Measurements from ENCODE around the gene OR10C1. TPM values are rescaled to one million over a fixed set of nuclear protein-coding genes. Genes with fewer than 3 reads are reported as not detected.

Gene OR10C1
- total and polyA plus RNA-seq, 3 donors from 2014 or later = 0.31 TPM; not detected in 2

DNA sequence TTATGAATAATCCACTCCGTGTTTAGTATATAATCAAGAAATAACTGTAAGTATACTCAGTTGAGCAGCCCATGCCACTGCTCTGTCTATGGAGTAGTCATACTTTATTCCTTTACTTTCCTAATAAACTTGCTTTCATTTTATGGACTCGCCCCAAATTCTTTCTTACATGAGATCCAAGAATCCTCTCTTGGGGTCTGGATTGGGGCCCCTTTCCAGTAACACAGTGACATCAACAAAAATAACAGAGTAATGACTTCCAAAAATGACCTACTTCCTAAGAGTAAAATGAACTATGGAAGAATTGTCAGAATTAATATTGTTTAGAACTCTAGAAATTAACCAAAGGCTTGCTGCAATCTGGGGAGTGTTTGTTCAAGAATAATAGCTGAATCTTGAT lies 26.7 kb downstream of the OR10C1 start:
- no peak overlapping the region for H3K27ac ChIP-seq
- H3K27me3 ChIP-seq = no peaks in the 10 kb centered on the region
- DNase-seq = no peak
- 86 to 88% methylated on average over 2 of the region's 2 CpGs for WGBS, 2 donors
- intact Hi-C loops (cut with DNase I; ENCODE audit: low total_unique reads) = no loop called here
- no peaks in the 10 kb centered on the region for H3K4me1 ChIP-seq
- no peaks in the 10 kb centered on the region for H3K36me3 ChIP-seq (ENCODE audit: low read depth, missing control alignments)
- H3K4me3 ChIP-seq = no peak overlapping the region
- TF ChIP-seq, protein P1, sequence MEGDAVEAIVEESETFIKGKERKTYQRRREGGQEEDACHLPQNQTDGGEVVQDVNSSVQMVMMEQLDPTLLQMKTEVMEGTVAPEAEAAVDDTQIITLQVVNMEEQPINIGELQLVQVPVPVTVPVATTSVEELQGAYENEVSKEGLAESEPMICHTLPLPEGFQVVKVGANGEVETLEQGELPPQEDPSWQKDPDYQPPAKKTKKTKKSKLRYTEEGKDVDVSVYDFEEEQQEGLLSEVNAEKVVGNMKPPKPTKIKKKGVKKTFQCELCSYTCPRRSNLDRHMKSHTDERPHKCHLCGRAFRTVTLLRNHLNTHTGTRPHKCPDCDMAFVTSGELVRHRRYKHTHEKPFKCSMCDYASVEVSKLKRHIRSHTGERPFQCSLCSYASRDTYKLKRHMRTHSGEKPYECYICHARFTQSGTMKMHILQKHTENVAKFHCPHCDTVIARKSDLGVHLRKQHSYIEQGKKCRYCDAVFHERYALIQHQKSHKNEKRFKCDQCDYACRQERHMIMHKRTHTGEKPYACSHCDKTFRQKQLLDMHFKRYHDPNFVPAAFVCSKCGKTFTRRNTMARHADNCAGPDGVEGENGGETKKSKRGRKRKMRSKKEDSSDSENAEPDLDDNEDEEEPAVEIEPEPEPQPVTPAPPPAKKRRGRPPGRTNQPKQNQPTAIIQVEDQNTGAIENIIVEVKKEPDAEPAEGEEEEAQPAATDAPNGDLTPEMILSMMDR (IDR thresholded peaks at IDR 0.05) = no peak
- TF ChIP-seq POLR2A (IDR thresholded peaks at IDR 0.05) = no peak
- no peaks in the 10 kb centered on the region for H3K9me3 ChIP-seq

DNA sequence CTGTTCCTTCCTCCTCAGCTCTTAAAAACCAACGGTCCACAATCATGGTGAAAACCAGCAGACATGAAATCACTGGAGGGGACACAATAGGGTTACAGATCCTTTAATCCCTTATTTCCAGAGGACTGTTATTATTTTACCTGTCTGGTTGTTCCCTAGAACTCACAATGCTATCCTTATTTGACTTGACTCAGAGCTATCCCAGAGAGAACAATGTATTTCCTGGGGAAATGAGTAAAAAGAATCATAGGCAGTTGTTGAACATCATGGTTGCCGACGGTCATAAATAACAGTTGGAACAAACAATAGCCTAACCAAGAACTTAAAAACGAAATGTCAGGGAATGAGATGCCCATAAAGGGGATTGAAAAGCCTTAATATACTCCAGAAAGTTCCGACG lies 27.1 kb downstream of the OR10C1 start:
- Histone ChIP-seq H3K27me3 (no peaks in the 10 kb centered on the region), H3K9me3 (no peaks in the 10 kb centered on the region), H3K4me1 (no peaks in the 10 kb centered on the region), H3K27ac (no peak overlapping the region), H3K36me3 (ENCODE audit: low read depth, missing control alignments) (no peaks in the 10 kb centered on the region), H3K4me3 (no peak overlapping the region)
- DNase-seq = no peak
- WGBS, 2 donors = 78 to 79% methylated on average over 6 of the region's 6 CpGs
- intact Hi-C loops (cut with DNase I; ENCODE audit: low total_unique reads) = no loop called here
- TF ChIP-seq, protein P1 (IDR thresholded peaks at IDR 0.05) = no peak
- no peak for TF ChIP-seq POLR2A (IDR thresholded peaks at IDR 0.05)

DNA sequence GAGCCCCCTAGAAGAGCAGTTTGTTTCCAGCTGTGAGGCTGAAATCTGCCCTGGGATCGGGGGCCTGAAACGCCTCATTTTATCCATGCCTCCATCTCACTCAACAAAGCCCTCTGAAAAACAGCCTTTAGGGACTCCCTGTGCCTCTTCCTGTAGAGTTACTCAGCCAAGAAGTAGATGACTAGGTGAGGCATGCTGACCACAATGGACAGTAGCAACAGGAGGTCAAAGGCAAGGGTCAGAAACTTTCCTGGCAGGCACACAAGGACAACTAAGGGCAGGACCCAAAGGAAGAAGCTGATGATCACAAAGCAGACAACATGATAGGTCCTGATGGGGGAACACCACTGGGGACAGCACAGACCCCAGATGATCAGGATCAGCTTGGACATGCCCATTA lies 35.9 kb downstream of the OR10C1 start:
- no peaks in the 10 kb centered on the region for H3K4me1 ChIP-seq
- intact Hi-C loops (cut with DNase I; ENCODE audit: low total_unique reads) = no loop called here
- 71 to 93% methylated on average over 2 of the region's 2 CpGs for WGBS, 2 donors
- TF ChIP-seq, protein P1 (IDR thresholded peaks at IDR 0.05) = no peak
- no peak for TF ChIP-seq POLR2A (IDR thresholded peaks at IDR 0.05)
- no peak overlapping the region for H3K27ac ChIP-seq
- H3K9me3 ChIP-seq = no peaks in the 10 kb centered on the region
- no peak for DNase-seq
- no peaks in the 10 kb centered on the region for H3K36me3 ChIP-seq (ENCODE audit: low read depth, missing control alignments)
- H3K27me3 ChIP-seq = no peaks in the 10 kb centered on the region
- no peak overlapping the region for H3K4me3 ChIP-seq

DNA sequence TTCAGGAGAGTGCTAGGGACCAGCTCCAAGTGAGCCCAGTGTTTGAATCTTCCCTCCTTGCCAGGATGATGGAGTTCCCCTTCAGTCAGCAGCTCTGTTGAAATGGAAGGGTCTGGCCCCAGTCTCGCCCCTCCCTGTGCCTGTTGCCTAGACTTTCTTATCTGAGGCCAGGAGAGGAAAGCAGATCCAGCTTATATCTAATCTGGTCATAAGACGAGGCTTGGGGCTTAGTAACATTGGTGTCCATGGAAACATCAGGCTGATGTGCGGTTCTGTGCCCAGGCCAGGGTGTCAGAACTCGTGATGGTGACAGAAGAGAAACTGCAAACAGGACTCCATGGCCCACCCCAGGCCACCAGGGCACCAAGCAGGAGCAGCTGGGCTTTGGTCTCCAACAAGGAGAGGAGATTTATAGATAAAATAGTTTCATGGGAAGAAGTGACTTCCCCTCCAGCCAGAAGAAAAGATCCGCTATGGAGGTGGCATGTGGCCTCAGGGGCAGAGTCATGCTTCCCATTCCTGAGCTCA lies 38.9 kb downstream of the OR10C1 start:
- no peak overlapping the region for H3K4me3 ChIP-seq
- WGBS, 2 donors = 70 to 77% methylated on average over 5 of the region's 5 CpGs
- TF ChIP-seq POLR2A (IDR thresholded peaks at IDR 0.05) = no peak
- TF ChIP-seq, protein P1 (IDR thresholded peaks at IDR 0.05) = no peak
- H3K27me3 ChIP-seq = no peaks in the 10 kb centered on the region
- intact Hi-C loops (cut with DNase I; ENCODE audit: low total_unique reads) = no loop called here
- H3K4me1 ChIP-seq = no peaks in the 10 kb centered on the region
- DNase-seq = no peak
- H3K36me3 ChIP-seq (ENCODE audit: low read depth, missing control alignments) = no peaks in the 10 kb centered on the region
- H3K27ac ChIP-seq = no peak overlapping the region
- H3K9me3 ChIP-seq = no peaks in the 10 kb centered on the region

DNA sequence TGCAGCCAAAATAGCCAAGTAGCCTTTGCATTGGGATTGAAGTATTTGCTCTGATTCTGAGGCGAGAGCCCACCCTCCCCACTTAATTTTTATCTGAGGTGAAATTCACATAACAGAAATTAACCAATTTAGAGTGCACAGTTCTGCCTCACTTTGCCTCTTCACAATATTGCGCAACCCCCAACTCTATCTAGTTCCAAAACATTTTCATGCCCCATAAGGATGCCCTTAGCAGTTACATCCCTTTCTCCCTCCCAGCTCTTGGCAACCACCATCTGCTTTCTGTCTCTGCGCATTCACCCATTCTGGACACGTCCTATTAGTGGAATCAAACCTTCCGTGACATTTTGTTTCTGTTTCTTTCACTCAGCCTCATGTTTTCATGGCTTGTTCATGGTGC lies 39.6 kb downstream of the OR10C1 start:
- WGBS, 2 donors = 83 to 89% methylated on average over 5 of the region's 5 CpGs

More for the DNA sequence above, 39.6 kb downstream of the OR10C1 start:
- Histone ChIP-seq H3K36me3 (ENCODE audit: low read depth, missing control alignments) (no peaks in the 10 kb centered on the region), H3K4me1 (no peaks in the 10 kb centered on the region), H3K9me3 (no peaks in the 10 kb centered on the region), H3K27me3 (no peaks in the 10 kb centered on the region), H3K27ac (no peak overlapping the region), H3K4me3 (no peak overlapping the region)
- DNase-seq = no peak
- TF ChIP-seq, protein P1 (IDR thresholded peaks at IDR 0.05) = no peak
- no peak for TF ChIP-seq POLR2A (IDR thresholded peaks at IDR 0.05)
- intact Hi-C loops (cut with DNase I; ENCODE audit: low total_unique reads) = no loop called here

Data from testis (tissue), 3 donors.